NCI-H82 (cell line): ENCODE measurements around the gene BRF1.
"Not testable (repeated sequence)": the region's sequence is repeated elsewhere in the genome, so short reads cannot be mapped to it uniquely, and the experiment has no call there.

ENCODE experiments used
- DNase-seq: peaks from one replicate; lab custom pipeline; 2025; lab: John Stamatoyannopoulos, UW

BRF1 gene

GRCh38 chr14:105333020-105333490 is 32.3 kb upstream of the BRF1 start:
- DNase-seq: no peak

DNA sequence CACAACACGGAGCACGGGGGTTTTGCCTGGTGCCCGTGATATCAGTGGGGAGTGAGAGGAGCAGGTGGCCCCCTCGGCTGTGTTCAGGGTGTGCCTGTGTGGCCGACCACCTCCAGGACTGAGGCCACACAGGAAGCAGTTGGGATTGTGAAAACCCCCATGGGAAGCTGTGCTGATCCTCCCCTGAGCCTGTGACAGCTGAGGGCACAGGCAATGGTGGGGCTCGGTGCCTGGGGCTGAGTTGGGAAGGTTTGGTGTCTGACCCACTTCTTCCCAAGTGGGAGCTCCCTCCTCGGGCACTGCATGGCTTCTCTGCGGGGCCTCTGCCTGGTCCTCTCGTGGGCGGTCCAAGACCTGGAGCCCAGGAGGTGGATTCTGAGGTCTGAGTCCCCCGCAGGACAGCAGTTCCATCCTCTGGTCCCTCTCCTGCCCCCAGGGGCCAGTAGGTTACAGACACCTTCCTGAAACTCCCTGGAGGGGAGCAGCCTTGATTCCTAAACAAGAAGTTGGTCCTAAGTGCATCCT is 31.6 kb upstream of the BRF1 start:
- DNase-seq: no peak

- DNase-seq: no peak
These were observed 31.0 kb upstream of the BRF1 start for GRCh38 chr14:105331575-105332349.

GRCh38 chr14:105330491-105330895 is 29.7 kb upstream of the BRF1 start:
- no peak for DNase-seq

GRCh38 chr14:105329411-105330150 is 28.8 kb upstream of the BRF1 start:
- no peak for DNase-seq

DNA sequence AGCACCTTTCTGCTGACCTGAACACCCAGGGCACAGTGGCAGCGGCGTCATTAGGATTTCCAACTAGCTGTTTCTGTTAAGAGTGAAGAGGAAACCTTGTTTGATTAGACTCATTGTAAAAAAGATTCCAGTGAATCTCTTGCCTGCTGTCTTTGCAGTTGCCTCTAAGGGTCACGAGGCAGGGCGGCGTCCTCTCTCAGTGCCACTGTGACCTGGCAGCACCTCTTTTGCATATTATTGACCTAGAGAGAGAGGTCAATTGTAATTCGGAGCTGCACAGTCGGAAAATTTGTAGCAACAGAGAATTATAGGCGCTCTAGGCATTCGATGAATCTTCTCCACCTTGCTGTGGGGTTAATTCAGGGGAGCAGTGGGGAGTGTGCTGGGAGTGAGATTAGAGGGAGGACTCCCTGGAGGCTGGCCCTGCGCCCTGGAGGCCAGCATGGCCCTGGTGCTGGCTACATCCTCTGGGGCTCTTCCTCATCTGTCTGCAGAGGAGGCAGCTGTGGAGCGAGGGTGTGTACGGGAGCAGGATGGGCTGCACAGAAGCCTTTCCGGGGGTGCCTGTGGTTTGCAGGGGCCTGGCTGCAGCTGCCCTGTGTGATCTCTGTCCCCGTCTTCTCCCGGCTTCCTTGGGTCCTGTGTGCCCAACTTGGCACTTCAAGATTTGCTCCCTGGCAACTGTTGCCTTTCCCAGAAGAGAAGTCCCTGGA is 28.0 kb upstream of the BRF1 start:
- DNase-seq: no peak

DNA sequence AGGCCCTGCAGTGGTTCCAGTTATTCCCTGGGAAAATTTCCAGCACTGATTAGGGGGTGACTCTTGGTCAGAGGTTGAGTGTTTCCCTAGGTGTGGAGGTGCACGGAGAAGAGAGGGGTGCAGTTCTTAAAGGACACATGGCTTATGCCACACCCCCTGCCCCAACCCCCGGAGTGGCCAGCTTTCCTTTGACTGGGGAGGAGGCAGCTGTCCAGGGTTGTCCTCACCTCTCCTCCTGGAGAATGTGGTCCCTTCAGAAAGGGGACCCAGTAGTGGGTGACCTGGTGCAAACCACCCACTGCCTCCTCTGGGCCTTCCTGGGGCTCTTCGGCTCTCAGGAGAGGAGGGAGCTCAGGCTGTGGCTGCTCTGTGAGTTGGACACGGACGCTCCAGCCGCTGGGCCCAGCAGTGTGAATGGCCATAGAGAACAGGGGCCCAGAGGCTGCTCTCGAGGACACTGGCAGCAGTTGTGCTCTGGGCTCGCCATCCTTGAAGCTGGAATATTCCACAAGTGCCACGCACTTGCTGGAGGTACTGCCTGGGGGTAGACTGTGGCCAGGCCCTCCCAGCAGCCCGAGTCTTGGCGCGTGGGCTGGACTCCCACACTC is 27.4 kb upstream of the BRF1 start:
- no peak for DNase-seq

DNA sequence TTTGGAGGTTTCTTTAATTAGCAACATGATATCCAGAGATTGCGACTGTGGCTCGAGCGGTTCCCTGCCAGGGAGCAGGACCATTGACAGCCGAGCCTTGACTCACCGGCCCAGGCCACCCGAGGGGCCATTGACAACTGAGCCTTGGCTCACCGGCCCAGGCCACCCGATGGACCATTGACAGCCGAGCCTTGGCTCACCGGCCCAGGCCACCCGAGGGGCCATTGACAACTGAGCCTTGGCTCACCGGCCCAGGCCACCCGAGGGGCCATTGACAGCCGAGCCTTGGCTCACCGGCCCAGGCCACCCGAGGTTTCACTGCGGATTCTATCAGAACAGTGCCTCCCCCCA is 26.9 kb upstream of the BRF1 start:
- not testable (repeated sequence) for DNase-seq

GRCh38 chr14:105326891-105327694 is 26.3 kb upstream of the BRF1 start:
- no peak for DNase-seq

DNA sequence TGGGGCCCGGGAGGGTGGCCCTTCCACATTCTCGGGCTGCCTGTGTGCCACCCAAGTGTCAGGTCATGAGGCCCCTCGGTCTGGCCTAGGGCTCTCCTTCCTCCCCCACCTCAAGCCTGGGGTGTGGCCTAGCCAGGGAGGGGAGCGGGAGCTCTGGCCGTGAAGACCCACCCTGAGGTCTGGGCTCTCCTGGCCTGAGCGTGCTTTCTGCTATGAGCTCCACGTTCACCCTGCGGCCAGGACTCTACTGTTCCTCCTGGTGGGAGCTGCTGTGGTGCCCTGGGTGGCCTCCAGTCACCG is 25.7 kb upstream of the BRF1 start:
- DNase-seq: no peak

- no peak for DNase-seq
These were observed 25.1 kb upstream of the BRF1 start for GRCh38 chr14:105325716-105326567.

- no peak for DNase-seq
These were observed 24.5 kb upstream of the BRF1 start for GRCh38 chr14:105325303-105325702.

GRCh38 chr14:105324871-105325270 is 24.1 kb upstream of the BRF1 start:
- no peak for DNase-seq

DNA sequence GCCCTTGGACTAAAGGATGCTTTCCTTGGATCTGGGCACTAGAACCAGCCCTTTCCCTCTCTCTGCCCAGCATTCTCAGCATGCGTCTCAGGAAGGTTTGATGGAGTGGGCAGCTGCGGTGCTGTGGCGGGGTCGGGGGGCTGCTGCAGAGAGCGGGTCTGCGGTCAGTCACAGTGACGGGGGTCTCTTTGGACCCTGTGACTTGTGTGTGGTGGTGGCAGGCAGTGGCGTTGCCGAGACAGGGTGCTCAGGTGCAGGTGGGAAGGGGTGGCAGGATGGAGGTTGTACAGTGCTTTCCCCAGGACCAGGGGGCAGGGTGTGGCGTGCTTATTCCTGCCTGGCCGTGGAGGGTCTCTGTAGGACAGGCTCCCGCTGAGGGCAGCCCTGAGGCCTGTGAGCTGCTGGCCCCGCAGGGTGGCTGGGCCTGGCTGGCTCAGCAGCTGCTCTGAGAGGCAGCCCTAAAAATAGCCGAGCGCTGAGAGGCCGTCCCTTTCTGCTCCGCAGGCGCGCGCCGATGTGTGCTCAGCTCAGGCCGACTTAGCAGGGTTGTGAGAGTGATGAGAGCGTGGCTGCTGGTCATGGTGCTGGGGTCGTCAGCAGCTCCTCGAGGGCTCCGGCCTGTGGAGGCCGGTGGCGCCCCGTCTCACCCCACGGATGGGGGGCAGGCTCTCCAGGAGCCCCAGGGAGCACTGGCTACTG is 23.4 kb upstream of the BRF1 start:
- DNase-seq: no peak

DNA sequence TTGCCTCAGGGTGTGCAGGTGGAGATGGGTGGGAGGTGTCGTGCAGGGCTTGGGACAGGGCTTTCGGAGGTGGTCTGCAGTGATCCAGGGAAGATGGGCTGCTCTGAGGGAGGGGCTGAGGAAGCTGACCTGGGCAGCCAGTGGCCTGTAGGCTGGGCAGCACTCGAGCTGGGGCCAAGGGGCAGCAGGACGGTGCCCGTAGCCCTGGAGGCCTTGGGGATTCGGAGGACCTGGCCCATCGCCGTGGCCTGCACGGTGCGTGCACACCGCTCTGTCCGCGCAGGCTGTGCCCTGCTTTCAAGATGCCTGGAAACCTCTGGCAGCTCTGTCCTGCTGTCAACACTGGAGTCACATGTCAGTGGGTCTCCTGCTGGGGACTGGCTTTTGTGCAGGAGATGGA is 22.9 kb upstream of the BRF1 start:
- DNase-seq: no peak

- DNase-seq: no peak
These were observed 22.2 kb upstream of the BRF1 start for GRCh38 chr14:105322791-105323556.

- no peak for DNase-seq
These were observed 16.7 kb upstream of the BRF1 start for GRCh38 chr14:105317546-105317945.

- no peak for DNase-seq
These were observed 16.2 kb upstream of the BRF1 start for GRCh38 chr14:105316968-105317510.

DNA sequence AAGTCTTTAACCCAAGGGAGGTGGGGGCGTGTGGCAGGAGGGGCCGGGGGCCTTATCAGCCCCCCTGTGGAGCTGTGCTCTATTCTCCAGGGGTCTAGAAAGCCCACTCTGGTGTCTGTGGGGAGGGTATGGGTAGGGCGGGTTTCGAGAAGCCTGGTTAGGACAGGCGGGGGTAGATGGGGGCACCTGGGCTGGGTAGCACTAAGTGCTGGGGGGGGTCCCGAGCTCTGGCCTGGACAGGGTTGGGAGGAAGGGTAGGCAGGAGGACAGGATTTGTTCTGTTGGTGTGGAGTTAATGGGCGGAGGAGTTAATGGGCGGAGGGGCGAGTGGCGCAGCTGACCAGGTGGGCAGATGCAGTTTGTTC is 15.8 kb upstream of the BRF1 start:
- no peak for DNase-seq
